H1 (cell line): ENCODE measurements around the gene MAP1A. TPM values are rescaled to one million over a fixed set of nuclear protein-coding genes. Genes with fewer than 3 reads are reported as not detected.
"Not testable (repeated sequence)": the region's sequence is repeated elsewhere in the genome, so short reads cannot be mapped to it uniquely, and the experiment has no call there.

Experiments used
- CTCF ChIA-PET: fragments of 300-600 bp; sonication (Branson Sonifier 250); formaldehyde crosslinking; loops from one replicate; lab custom pipeline; 2021; ENCODE audit not compliant: partially characterized antibody; lab: Charles Lee
- POLR2A ChIA-PET: fragments of 300-600 bp; sonication (Branson Sonifier 250); formaldehyde crosslinking; loops from one replicate; lab custom pipeline; 2021; ENCODE audit warnings: inconsistent platforms; ENCODE audit not compliant: partially characterized antibody; lab: Charles Lee
- DNase-seq, 2 experiments: peaks; one replicate each; pipeline versions ENCODE4 v3.0.0 to v3.0.0-alpha.2; 2010 to 2022; ENCODE audit warnings: low spot score in 2 of 2, low read depth in 1 of 2, mixed read lengths in 1 of 2
- FAIRE-seq: peaks from 2 replicates; lab custom pipeline; 2011; peaks lifted over from hg19 to GRCh38; lab: Jason Lieb, UNC
- H2AFZ ChIP-seq: 2 replicates; pipeline ENCODE4 v1.8.1; 2012; ENCODE audit warnings: low read length, inconsistent platforms
- H2AK5ac ChIP-seq: 2 replicates; pipeline ENCODE4 v1.6.1; 2013; ENCODE audit warnings: low read depth, low read length
- H2BK120ac ChIP-seq: replicated peaks from 2 replicates; pipeline ENCODE3; 2013; ENCODE audit warnings: low read depth, low read length, inconsistent platforms
- H2BK12ac ChIP-seq: 2 replicates; pipeline ENCODE4 v1.6.1; 2013; ENCODE audit warnings: low read depth, low read length
- H2BK15ac ChIP-seq: 2 replicates; pipeline ENCODE4 v1.6.1; 2013; ENCODE audit warnings: low read length
- H2BK20ac ChIP-seq: 2 replicates; pipeline ENCODE4 v1.6.1; 2013; ENCODE audit warnings: low read length
- H2BK5ac ChIP-seq: 2 replicates; pipeline ENCODE4 v1.6.1; 2013; ENCODE audit warnings: low read depth, low read length
- H3K14ac ChIP-seq: 2 replicates; pipeline ENCODE4 v1.6.1; 2013; ENCODE audit warnings: inconsistent platforms; ENCODE audit not compliant: insufficient read length
- H3K18ac ChIP-seq: 2 replicates; pipeline ENCODE4 v1.6.1; 2013; ENCODE audit warnings: low read length; ENCODE audit errors: extremely low read depth
- H3K23ac ChIP-seq: 2 replicates; pipeline ENCODE4 v1.6.1; 2013; ENCODE audit warnings: inconsistent platforms; ENCODE audit not compliant: insufficient read length
- H3K23me2 ChIP-seq: 2 replicates; pipeline ENCODE4 v1.6.1; 2013; ENCODE audit warnings: low read depth, low read length
- H3K27ac ChIP-seq: 2 replicates; pipeline ENCODE4 v1.6.1; 2011; ENCODE audit warnings: low read depth, low read length, inconsistent platforms
- H3K27me3 ChIP-seq, 4 experiments: replicated peaks in 1 of 4; 1 replicate in 1 of 4; 2 replicates in 3 of 4; pipeline versions ENCODE4 v1.6.1 to v1.8.1; 2011 to 2013; ENCODE audit warnings: low read length in 3 of 4, mild to moderate bottlenecking in 3 of 4, inconsistent platforms in 2 of 4, mixed read lengths in 2 of 4, moderate library complexity in 1 of 4; ENCODE audit not compliant: control insufficient read depth in 3 of 4, insufficient read depth in 3 of 4; ENCODE audit errors: extremely low read depth in 1 of 4
- H3K36me3 ChIP-seq, 4 experiments: 2 replicates each; pipeline versions ENCODE4 v1.6.1 to v1.8.1; 2011 to 2013; ENCODE audit warnings: mild to moderate bottlenecking in 4 of 4, low read length in 3 of 4, moderate library complexity in 2 of 4, control low read depth in 1 of 4, inconsistent platforms in 1 of 4; ENCODE audit not compliant: insufficient read depth in 4 of 4, control insufficient read depth in 2 of 4
- H3K4ac ChIP-seq: replicated peaks from 2 replicates; pipeline ENCODE3; 2013; ENCODE audit warnings: low read length, low read depth, mixed read lengths, inconsistent platforms; ENCODE audit not compliant: insufficient read length
- H3K4me1 ChIP-seq, 4 experiments: replicated peaks in 1 of 4; 1 replicate in 1 of 4; 2 replicates in 3 of 4; pipeline versions ENCODE4 v1.6.1 to v1.8.1; 2011 to 2013; ENCODE audit warnings: low read length in 3 of 4, inconsistent platforms in 2 of 4, mixed read lengths in 1 of 4; ENCODE audit not compliant: insufficient read depth in 4 of 4, control insufficient read depth in 3 of 4
- H3K4me2 ChIP-seq, 2 experiments: 2 replicates each; pipeline versions ENCODE4 v1.6.1 to v1.8.1; 2011 to 2013; ENCODE audit warnings: low read depth in 2 of 2, low read length in 2 of 2, control low read depth in 1 of 2, inconsistent platforms in 1 of 2, mild to moderate bottlenecking in 1 of 2; ENCODE audit not compliant: insufficient read depth in 1 of 2
- H3K4me3 ChIP-seq, 4 experiments: fragments of 200-600, 300-600 bp in 1 of 4; sonication (generic), shearing (Covaris generic), sonication (Bioruptor Twin) in 1 of 4; 2 replicates each; pipeline versions ENCODE4 v1.5.1 to v1.8.1; 2011 to 2016; ENCODE audit warnings: low read length in 4 of 4, low read depth in 3 of 4, control low read depth in 2 of 4, inconsistent platforms in 2 of 4, mild to moderate bottlenecking in 2 of 4, mixed read lengths in 1 of 4, moderate library complexity in 1 of 4; ENCODE audit not compliant: insufficient read depth in 2 of 4; ENCODE audit errors: extremely low read depth in 1 of 4
- H3K56ac ChIP-seq: replicated peaks from 2 replicates; pipeline ENCODE3; 2013; ENCODE audit warnings: low read depth, mild to moderate bottlenecking, mixed read lengths, low read length, inconsistent platforms; ENCODE audit not compliant: insufficient read length
- H3K79me1 ChIP-seq: 2 replicates; pipeline ENCODE4 v1.6.1; 2013; ENCODE audit warnings: low read depth, low read length, control low read depth
- H3K79me2 ChIP-seq, 2 experiments: 2 replicates each; pipeline versions ENCODE4 v1.6.1 to v1.8.1; 2012 to 2013; ENCODE audit warnings: low read length in 2 of 2, mild to moderate bottlenecking in 2 of 2, inconsistent platforms in 1 of 2; ENCODE audit not compliant: insufficient read depth in 2 of 2, control insufficient read depth in 1 of 2
- H3K9ac ChIP-seq, 4 experiments: replicated peaks in 1 of 4; 1 replicate in 1 of 4; 2 replicates in 3 of 4; pipeline versions ENCODE4 v1.6.1 to v1.8.1; 2011 to 2013; ENCODE audit warnings: low read depth in 3 of 4, low read length in 3 of 4, control low read depth in 2 of 4, mild to moderate bottlenecking in 2 of 4, moderate library complexity in 2 of 4, inconsistent platforms in 1 of 4; ENCODE audit errors: extremely low read depth in 1 of 4
- H3K9me3 ChIP-seq, 2 experiments: 2 replicates each; pipeline versions ENCODE4 v1.6.1 to v1.8.1; 2012 to 2013; ENCODE audit warnings: mild to moderate bottlenecking in 2 of 2, moderate library complexity in 2 of 2, control low read depth in 1 of 2, inconsistent platforms in 1 of 2, low read depth in 1 of 2, low read length in 1 of 2, mixed read lengths in 1 of 2; ENCODE audit not compliant: insufficient read depth in 2 of 2
- H4K20me1 ChIP-seq, 2 experiments: replicated peaks in 1 of 2; 2 replicates each; pipeline versions ENCODE3 to v1.8.1; 2011 to 2013; ENCODE audit warnings: inconsistent platforms in 2 of 2, low read length in 2 of 2, mild to moderate bottlenecking in 1 of 2; ENCODE audit not compliant: insufficient read depth in 2 of 2, control insufficient read depth in 1 of 2
- H4K5ac ChIP-seq: 2 replicates; pipeline ENCODE4 v1.6.1; 2013; ENCODE audit warnings: low read length, low read depth, mixed read lengths, inconsistent platforms; ENCODE audit not compliant: insufficient read length
- H4K8ac ChIP-seq: 2 replicates; pipeline ENCODE4 v1.8.0; 2013; ENCODE audit warnings: mild to moderate bottlenecking, moderate library complexity, low read length, inconsistent platforms; ENCODE audit not compliant: insufficient read depth; ENCODE audit errors: extremely low read depth
- H4K91ac ChIP-seq: replicated peaks from 2 replicates; pipeline ENCODE3; 2013; ENCODE audit warnings: low read length, mixed read lengths, inconsistent platforms; ENCODE audit not compliant: insufficient read length
- WGBS, 2 experiments: shearing (Covaris generic) in 1 of 2; methylation state at CpG; one replicate each; pipeline versions ENCODE4 v1.1.6 to v1.1.7; 2013 to 2015; ENCODE audit warnings: low lambda C conversion rate in 2 of 2, mixed read lengths in 2 of 2, inconsistent platforms in 1 of 2, low coverage in 1 of 2, missing lambda C conversion rate in 1 of 2; ENCODE audit not compliant: insufficient replicate concordance in 2 of 2, insufficient coverage in 1 of 2, insufficient read length in 1 of 2; ENCODE audit errors: extremely low coverage in 1 of 2, missing lambda C conversion rate in 1 of 2; 5-methylcytosine and 5-hydroxymethylcytosine counted together
- polyA plus RNA-seq, 7 experiments: library from polyadenylated mRNA; depleted of rRNA in 3 of 7; stranded (reverse) in 5 of 7; unstranded in 2 of 7; fragments of >200 nt in 5 of 7; fragments of 200-250 nt in 2 of 7; gene quantifications; 1 replicate in 5 of 7; 2 replicates in 1 of 7; 4 replicates in 1 of 7; pipeline versions ENCODE4 v1.2.1 to v1.2.3, GENCODE V29; 2011 to 2013; ENCODE audit warnings: missing spikeins in 2 of 7, mixed read lengths in 2 of 7
- total RNA-seq: library from RNA; stranded (reverse); fragmentation: NEBNext Ultra II Directional; extraction: Animal tissue kit (Norgen Biotek cat#: 25700); gene quantifications from 2 replicates; pipeline ENCODE4 v1.2.1, GENCODE V29; 2021

Gene MAP1A
- total and polyA plus RNA-seq, 2 of the 8 experiments (the other 6 are each of a cell fraction or from before 2014, with no cell fraction given), result 0.80 to 2.4 TPM

- H3K4me3 ChIP-seq, H3K18ac ChIP-seq, H3K4me1 ChIP-seq, H3K23ac ChIP-seq, H3K4me2 ChIP-seq, H3K4ac ChIP-seq, H4K5ac ChIP-seq, H2BK5ac ChIP-seq, H4K20me1 ChIP-seq, H3K9ac ChIP-seq, H2BK12ac ChIP-seq, H3K56ac ChIP-seq, H3K79me2 ChIP-seq, H3K27me3 ChIP-seq, H3K27ac ChIP-seq, H2BK20ac ChIP-seq, CTCF ChIA-PET, H2BK15ac ChIP-seq, POLR2A ChIA-PET, FAIRE-seq, H4K8ac ChIP-seq, H3K36me3 ChIP-seq, H3K9me3 ChIP-seq, H3K14ac ChIP-seq, H4K91ac ChIP-seq, DNase-seq, H3K79me1 ChIP-seq, H2BK120ac ChIP-seq, H3K23me2 ChIP-seq, H2AFZ ChIP-seq, H2AK5ac ChIP-seq: not testable (repeated sequence)
- no CpG with 5 or more reads among the region's 8 CpGs for WGBS, 2 experiments
Observed at GRCh38 chr15:43563793-43564192, 46.4 kb downstream of the MAP1A start.

GRCh38 chr15:43566615-43567014 is 49.2 kb downstream of the MAP1A start:
- H3K9ac ChIP-seq, H3K36me3 ChIP-seq, H2BK5ac ChIP-seq, H3K27ac ChIP-seq, H4K5ac ChIP-seq, H2AK5ac ChIP-seq, H3K18ac ChIP-seq, H3K56ac ChIP-seq, H3K4me3 ChIP-seq, H3K79me2 ChIP-seq, H3K4me2 ChIP-seq, H4K91ac ChIP-seq, DNase-seq, H3K79me1 ChIP-seq, H2BK12ac ChIP-seq, H3K4me1 ChIP-seq, H2BK15ac ChIP-seq, H3K23ac ChIP-seq, H3K4ac ChIP-seq, H2AFZ ChIP-seq, H3K9me3 ChIP-seq, H4K20me1 ChIP-seq, FAIRE-seq, H3K14ac ChIP-seq, H3K27me3 ChIP-seq, POLR2A ChIA-PET, H3K23me2 ChIP-seq, H2BK20ac ChIP-seq, H4K8ac ChIP-seq, CTCF ChIA-PET, H2BK120ac ChIP-seq: not testable (repeated sequence)
- no CpG with 5 or more reads among the region's 2 CpGs for WGBS, 2 experiments
